SKM-1 (cell line): ENCODE measurements around the gene EGFR.

ENCODE experiments used
- DNase-seq: peaks from one replicate; lab custom pipeline; 2025; ENCODE audit not compliant: unreplicated experiment; lab: John Stamatoyannopoulos, UW

The EGFR gene

DNA sequence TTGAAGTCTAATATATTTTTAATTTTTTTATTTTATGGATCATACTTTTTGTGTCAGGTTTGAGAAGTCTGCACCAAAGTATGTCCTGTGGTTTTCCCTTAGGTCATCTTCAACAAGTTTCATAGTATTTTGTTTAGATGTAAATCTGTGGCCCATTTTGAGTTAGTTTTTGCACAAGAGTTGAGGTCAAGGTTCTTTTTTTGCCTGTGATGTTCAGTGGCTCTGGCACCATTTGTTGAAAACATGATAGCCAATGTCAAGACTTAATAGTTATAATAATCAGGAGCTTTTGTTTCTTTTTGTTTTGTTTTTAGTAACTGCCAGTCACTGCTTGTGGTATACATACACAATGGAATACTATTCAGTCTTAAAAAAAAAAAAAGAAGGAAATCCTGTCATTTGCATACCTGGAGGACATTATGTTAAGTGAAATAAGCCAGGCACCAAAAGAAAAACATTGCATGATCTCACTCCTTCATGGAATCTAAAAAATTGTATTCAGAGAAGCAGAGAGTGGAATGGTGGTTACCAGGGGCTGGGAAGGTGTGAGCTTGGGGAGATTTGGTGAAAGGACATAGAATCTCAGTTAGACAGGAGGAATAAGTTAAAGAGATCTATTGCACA is 61.3 kb downstream of the EGFR start:
- DNase-seq = no peak

DNA sequence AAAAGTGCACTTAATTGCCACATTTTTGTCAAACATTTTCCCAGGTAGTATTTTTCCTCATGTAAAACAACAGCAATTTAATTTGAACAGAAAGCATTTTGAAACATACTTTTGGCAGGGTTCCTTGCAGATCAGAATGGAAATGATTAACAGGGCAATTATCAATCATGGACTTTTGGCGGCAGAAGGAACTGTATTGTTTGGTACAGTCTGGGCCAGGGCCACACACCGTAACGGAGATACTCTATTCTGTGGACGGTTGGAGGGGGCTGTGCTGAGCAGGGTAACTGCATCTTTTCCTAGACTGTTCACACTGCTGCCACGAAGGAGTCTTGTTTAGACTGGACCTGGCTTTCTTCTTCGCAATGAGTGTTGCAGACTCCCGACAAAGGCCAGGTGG is 62.3 kb downstream of the EGFR start:
- DNase-seq = no peak

DNA sequence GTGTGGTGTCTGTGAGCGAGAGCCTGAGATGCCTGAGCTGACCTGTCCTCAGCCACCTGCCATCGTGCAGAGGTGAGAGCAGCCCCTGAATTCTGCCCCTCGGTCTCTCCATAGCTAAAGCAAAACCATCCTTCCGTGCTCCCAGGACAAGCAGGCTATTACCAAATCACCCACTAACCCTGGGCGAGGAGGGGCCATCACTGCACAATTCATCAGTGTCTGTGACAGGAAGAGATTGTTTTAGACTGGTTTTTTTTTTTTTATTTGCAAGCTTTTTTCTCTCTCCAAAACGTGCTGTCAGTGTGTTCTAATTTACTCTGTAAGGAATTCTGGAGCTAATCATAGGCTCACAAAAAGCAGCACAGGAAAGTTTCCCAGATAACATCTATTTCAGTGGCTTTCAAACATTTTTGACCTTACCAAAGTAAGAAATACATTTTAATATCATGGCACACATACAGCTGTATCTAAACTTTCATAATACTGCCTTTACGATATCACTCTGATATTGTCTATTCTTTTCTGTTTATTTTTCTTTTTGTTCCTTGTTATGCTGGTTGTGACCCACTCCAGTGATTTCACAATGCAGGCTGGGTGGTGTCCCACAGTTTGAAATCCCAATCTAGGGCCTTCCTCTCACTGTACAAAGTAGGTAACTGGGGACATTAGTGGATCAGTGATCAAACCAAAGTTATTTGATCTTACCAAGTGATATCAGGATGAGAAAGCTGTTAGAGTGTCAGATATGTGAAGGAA is 62.8 kb downstream of the EGFR start:
- DNase-seq = no peak

DNA sequence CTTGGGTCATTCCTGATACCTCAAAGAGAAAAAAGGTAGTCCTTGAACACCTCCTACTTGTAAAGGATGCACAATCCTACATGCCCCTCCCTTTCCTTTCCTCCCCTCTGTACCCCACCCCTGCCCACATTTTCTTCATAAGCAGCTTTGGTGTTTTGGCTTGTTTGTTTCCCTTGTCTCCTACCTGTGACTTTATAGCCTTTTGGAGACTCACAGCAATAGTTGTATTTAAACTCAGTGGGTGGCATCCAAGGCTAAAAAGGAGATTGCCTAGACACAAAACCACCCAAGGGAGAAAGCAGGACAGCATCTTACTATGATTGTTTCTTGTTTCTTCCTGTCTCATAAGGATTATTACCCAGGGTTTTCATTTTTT is 63.4 kb downstream of the EGFR start:
- DNase-seq = no peak

DNA sequence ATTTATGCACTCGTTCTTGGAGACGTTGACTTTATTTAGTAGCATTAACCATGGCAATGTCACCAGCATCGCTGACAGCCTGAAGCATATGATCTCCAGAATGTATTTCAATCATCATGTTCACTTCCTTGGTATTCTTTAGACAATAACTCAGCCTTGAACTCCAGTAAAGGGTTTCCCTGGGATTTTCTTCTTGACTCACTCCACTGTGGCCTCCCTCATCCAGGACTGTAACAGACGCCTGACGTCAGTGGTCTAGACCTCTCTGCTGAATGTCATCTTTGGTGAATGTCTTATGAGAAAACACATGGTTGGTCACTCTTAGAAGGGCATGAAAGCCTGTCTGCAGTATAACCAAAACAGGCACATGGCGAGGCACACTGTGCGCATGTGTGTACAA is 64.4 kb downstream of the EGFR start:
- DNase-seq = no peak

DNA sequence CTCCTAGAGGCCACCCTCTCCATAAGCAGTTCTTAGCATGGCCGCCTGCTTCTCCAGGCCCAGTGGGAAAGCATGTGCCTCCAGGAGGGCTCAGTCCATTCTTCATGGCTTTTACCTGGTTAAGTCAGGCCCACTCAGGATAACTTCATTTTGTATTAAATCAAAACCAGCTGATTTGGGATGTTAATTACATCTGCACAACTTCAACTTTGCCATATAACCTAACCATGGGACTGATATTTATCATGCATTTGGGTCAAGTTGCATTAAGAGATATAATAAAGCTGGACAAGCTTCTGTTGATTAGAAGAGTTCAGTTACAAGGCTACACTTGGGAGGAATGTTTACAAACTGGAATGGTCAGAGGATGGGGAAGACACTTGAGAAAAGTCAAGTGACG is 65.5 kb downstream of the EGFR start:
- no peak for DNase-seq

DNA sequence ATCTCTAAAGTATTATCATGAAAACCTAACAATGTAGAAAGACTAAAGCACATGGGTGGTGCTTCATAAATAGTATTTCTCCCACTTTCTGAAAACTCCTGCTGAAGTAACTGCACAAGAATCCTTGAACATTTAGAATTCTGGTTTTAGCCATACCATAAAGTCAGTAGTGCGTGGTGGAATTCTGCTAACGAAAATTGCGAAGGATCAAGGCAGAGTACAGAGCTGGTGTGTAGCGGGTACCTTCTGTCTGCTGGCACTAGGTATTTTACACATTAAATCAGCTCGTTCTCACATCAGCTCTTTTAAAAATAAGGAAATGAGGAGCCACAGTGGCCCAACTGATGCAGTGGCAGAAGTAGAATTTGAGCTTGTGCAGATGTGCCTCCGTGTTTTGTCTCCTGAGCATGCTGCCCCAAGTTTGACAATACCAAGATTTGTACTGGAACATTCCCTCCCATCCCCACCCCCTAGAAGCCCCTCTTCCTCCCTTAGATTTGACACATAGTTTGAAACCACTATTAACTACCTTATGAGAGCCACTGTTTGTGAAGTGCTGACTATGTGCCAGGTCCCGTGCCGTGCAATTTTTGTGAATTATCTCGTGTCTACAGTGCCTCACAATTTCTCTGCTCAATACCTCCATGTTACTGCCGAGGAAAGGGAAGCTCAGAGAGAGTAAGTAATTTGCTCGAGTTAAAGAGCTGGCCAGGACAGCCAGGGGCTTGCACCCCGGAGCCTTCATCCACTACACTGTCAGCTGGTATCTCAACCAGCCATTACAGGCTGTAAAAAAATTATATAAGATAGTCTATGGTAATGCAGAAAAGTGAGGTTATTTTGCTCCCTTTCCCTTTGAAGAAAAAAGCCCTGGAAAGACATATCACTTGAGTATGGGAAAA is 66.9 kb downstream of the EGFR start:
- DNase-seq = no peak

DNA sequence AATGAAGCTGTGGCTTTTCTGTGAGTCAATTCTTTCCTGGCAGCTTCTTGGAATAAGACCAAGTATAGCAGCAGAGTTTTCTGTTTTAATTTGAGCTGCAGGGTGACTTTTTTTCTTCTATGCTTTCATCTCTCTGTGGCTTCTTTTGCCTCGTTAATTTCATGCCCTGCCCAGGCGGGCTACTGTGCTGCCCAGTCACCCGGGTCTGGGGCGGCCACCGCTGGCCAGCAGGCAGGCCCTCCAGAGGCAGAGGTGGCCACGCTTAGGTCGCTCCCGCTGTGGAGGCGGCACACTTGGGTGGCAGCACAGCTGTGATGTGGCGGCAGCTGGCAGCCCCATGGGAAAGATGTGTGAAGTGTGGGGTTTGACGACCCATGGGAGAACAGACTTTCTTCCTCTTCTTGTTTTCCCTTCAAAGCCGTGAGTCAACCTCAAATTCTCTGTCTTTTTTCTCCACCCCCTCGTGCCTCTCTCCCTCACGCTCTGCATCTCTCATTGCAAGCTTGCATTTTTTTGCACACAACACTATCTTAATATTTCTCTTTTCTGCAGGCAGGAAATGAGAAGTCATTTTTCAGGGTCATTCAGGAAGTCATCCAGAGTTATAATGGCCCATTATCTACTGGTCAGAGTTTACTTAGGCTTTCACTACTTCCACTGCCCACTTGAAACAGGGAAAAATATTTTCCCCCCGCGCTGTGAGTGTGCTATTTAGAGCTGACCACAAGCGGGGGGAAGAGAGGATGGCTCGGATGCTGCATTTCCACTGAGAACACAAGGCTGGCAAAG is 67.8 kb downstream of the EGFR start:
- no peak for DNase-seq

DNA sequence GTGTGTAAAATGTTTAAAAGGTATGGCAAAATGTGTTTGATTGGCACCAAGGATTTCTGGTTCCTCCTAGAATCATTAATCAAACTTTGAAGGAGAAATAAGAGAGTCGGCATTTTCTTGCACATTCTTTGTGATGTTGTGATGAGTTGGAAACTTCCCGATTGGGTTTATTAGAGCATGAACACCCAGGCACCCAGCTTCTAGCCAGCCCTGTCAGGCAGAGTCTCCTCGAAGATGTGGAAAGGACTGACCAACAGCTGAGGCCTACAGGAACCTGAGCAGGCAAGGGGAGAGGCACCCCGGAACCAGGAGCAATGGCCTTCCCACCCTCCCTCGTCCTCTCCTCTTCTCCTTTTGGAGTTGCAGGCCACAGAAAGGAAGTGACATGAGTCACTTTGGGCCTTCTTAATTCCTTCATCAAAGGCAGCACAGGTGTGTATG is 68.7 kb downstream of the EGFR start:
- DNase-seq = no peak

DNA sequence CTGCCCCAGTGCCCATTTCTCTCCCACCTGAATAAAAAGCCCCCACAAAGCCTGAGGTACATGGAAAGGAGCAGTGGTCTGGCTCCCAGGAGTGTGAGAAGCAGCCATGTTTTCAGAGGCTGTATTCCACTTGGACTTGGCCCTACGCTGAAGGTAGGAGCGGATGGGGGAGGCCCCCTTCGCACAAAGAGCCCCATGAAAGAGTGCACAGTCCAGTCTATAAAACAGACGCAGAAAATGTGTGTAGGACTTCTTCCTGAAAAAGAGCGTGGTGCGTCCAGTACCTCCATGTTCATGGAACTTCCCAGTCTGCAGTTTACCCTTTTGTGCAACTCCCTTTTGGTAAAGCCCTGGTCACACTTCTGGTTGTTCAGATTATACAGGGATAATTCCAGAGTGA is 69.3 kb downstream of the EGFR start:
- no peak for DNase-seq

DNA sequence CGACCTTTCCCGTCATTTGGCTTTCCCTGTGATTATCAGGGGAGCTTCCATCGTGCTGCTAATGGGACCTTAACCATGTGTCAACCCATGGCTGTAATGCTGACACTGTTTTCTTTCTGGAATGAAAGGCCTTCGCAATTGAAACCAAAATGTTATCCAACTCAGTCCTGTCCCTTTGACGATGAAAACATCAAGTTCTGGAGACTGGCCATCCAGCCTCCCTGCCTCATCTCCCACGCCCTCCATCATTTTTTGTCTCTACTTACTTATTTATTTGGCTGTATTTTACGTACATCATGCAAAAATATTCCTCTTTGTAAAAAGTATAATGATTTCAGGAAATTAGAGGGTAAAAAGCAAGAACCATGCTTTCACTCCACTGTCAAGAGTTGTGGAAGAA is 69.8 kb downstream of the EGFR start:
- DNase-seq = no peak

DNA sequence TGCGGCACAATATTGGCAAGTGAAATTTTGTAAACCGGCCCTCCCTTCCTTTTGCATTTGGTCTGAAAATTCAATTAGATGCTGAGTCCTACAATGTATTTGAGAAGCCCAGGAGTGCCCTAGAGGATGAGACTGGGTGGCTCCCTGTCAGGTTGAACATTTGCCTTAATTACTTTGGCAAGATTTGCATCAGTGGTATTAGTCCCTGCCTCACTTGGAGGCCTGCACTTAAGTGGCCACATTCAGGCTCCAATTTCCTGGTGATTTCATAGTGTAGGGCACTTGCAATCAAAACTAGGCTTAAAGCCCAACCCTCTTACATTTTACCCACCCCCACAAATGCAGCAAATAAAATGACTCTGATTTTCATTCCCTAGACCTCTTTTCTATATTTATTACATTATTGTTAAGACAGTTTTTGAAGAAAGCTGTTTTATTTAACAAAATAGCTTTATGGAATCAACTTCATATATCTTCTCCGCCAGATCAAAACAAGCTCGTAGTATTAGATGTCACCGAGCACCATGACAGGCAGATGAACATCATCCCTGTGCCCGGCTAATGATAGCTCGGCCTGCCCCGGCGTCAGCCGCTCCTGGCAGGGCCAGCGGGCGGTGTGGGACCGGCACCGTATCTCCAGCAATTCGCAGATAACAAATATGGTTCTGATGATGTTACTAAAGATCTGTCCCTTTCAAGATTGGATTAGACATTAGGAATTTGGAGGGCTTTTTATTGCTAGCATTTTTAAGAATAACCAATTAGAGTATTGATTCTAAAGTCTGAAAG is 73.6 kb downstream of the EGFR start:
- DNase-seq = no peak

DNA sequence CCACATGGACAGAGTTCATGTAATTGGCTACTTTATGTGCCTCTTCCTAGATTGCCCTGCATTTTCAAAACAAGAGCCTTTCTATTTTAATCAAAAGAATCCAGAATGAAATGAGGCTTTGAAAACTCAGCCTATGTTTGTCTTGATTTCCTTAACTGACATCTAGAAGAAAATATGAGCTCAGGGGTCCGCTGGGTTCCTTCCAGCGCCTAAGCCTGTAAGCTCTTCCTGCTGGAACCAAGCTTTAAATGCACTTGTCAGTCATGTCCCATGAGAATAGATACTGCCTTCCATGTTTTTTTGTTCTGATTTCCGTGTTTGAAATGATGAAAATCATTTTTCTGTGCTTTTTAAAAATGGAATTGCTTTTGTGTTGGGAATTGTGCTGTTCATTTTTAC is 74.2 kb downstream of the EGFR start:
- no peak for DNase-seq

DNA sequence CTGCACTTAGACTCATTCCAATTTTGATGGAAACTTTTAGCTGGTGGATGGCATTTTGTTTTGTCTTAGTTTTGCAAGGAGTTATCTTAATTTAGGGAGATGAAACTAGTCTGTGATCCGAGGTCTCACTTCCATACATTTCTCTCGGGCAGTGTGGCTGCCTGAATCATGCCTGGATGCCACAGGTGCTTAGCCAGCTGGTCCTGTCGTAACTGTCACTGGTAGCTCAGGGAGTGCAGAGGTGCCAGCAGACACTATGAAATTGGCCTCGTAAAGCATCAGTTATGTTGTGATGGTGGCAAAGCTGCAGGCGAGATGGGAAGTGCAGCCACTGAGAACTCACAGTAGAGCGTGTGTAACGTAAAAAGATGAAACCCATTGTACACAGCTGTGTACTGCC is 74.9 kb downstream of the EGFR start:
- no peak for DNase-seq

DNA sequence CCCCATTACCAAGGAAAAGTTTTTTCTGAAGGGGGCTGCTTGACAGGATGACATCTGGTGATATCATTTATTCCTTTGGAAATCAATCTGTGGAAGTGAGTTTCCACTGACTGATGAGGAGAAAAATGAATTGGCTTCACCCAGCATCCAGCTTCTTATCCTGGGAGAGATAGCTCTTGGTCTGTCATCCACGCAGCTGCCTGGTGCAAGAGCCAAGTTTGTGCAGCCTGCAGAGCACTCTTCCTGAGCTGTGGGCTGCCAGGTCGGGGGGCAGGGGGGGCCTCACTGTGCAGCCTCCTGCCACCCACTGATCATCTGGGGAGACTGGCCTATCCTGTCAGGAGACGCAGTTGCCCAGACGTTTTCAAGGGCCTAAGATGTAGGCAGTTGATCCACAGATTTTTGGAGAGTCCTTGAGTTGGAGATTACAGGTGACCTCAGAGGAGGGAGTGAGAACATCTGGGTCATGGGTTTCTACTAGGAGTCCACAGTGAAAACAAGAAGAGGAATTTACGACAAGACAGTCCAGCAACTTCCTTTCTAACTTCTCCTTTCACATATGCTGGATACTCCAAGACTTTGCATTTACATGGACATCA is 75.4 kb downstream of the EGFR start:
- DNase-seq = no peak

DNA sequence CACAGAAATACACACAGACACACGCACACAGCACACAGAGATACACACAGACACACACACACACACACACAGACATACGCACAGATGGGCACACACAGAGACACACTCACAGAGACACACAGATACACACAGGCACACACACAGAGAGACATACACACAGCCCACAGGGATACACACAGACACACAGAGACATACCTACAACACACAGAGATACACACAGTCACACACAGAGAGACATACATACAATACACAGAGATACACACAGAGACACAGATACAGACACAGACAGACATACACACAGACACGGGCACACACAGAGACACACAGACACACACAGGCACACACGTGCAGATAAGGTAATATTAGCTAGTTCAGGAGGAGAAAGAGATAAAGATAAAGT is 76.9 kb downstream of the EGFR start:
- DNase-seq = no peak

DNA sequence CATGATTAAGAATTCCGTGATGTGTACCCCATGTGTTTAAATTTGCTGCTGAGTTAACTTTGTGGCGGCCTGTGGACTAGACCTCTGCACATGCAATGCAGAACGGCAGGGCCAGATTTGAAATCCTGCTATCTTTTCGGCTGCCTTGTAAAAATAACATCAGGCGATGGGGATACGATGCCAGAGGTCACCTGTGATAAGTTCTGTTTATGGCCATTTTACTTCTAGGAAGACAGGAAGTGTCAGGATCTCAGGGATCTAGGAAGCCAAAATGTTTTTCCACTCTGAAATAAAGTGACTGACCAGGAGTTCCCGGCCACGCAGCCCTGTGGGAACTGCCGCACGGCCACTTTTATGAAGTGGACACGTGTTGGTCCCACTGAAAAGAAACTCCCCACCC is 77.5 kb downstream of the EGFR start:
- DNase-seq = no peak

DNA sequence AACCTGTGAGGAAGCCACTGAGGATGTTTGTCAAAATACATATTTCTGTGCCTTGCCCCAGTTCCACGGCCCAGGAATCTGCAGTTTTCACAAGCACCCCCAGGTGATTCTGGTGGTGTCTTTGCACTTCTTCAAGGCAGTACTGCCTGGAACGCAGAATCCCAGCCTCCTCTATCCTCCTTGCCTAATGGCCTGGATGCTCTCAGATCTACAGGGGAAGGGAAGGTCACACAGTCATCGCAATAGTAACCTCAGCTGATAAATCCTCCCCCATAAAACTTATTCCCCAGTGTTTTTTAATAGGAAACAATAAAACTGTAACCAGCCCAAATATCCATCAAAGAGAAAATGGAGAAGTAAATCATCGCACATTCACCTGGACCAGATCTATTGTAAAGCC is 78.3 kb downstream of the EGFR start:
- DNase-seq = no peak

DNA sequence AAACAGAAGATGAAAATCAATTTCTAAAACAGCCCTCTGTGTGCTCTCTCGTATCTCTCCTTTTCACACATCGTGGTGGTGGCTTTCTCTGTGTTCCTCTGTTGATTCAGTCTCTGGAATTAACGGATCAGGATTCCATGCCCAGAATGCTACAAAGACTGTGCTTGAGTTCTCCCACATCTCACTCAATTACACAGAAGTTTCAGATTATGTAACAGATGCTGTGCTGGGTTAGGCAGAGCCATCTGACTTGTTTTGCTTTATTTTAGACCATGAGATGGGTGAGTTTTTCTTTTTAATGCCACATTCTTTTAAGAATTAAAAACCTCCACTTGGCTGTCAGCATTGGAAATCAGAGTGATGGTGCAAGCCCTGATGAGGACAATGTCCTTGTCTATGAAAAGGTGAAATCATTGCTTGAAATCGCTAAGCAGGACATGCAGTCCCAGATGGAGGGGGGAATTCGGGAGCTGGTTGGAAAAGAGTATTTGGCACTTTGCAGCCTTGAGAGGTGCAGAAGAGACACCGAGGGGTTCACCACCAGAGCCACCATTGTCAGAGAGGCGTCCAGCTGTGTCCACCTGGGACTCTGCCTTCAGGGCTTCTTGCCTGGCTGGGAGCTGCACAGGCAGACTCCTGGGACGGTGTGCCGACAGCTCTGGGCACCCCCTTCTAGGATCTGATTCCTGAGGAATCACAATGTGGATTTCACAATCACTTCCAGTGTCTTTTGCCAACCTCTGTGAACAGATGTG is 80.4 kb downstream of the EGFR start:
- DNase-seq = no peak
